OCI-LY7 (cell line): ENCODE results near the gene NDUFB1. TPM values are rescaled to one million over a fixed set of nuclear protein-coding genes. Genes with fewer than 3 reads are reported as not detected.

Experiments
- BruUV-seq: library from RNA; stranded (reverse); fragments of 400-500 nt; replicated peaks from 2 replicates; lab custom pipeline; 2021; lab: Mats Ljungman, UMichigan
- CTCF ChIA-PET: fragments of 300-600 bp; sonication (Branson Sonifier 250); formaldehyde crosslinking; loops from one replicate; lab custom pipeline; 2022; ENCODE audit warnings: antibody characterized with exemption; ENCODE audit not compliant: unreplicated experiment; lab: Charles Lee
- POLR2A ChIA-PET: fragments of 300-600 bp; sonication (Branson Sonifier 250); formaldehyde crosslinking; loops from one replicate; lab custom pipeline; 2022; ENCODE audit warnings: antibody characterized with exemption; lab: Charles Lee
- DNase-seq: peaks from one replicate; pipeline ENCODE4 v3.0.0-alpha.2; 2015; ENCODE audit warnings: low spot score
- H2AFZ ChIP-seq: fragments of 200-600 bp; sonication (generic), shearing (Covaris generic); 2 replicates; pipeline ENCODE4 v1.6.1; 2014; ENCODE audit warnings: mild to moderate bottlenecking, antibody characterized with exemption, low read length, moderate library complexity
- H3K27ac ChIP-seq: fragments of 200-600 bp; sonication (generic); 2 replicates; pipeline ENCODE4 v1.5.1; 2014; ENCODE audit warnings: mixed run types, low read depth, mild to moderate bottlenecking, moderate library complexity, low read length, inconsistent platforms; ENCODE audit not compliant: poor library complexity, severe bottlenecking
- H3K36me3 ChIP-seq: fragments of 200-600 bp; sonication (generic); 2 replicates; pipeline ENCODE4 v1.6.1; 2014; ENCODE audit warnings: mild to moderate bottlenecking, antibody characterized with exemption, low read length, moderate library complexity, mixed read lengths; ENCODE audit not compliant: insufficient read depth
- H3K4me1 ChIP-seq: fragments of 200-600 bp; sonication (generic); 2 replicates; pipeline ENCODE4 v1.5.1; 2014; ENCODE audit warnings: mild to moderate bottlenecking, low read length; ENCODE audit not compliant: insufficient read depth, poor library complexity, severe bottlenecking
- H3K4me2 ChIP-seq: fragments of 200-600 bp; sonication (generic); 2 replicates; pipeline ENCODE4 v1.6.1; 2014; ENCODE audit warnings: mild to moderate bottlenecking, low read length
- H3K4me3 ChIP-seq: fragments of 200-600 bp; sonication (generic); 2 replicates; pipeline ENCODE4 v1.5.1; 2014; ENCODE audit warnings: mild to moderate bottlenecking, low read depth, low read length; ENCODE audit not compliant: poor library complexity, severe bottlenecking
- H3K79me2 ChIP-seq: fragments of 200-600 bp; sonication (generic); 2 replicates; pipeline ENCODE4 v1.6.1; 2016; ENCODE audit warnings: low read depth, mild to moderate bottlenecking, low read length, moderate library complexity, mixed read lengths; ENCODE audit not compliant: insufficient read depth
- H3K9me2 ChIP-seq: fragments of 200-600 bp; sonication (generic); 2 replicates; pipeline ENCODE4 v1.6.1; 2016; ENCODE audit warnings: mild to moderate bottlenecking, low read length, mixed read lengths; ENCODE audit not compliant: insufficient read depth
- H3K9me3 ChIP-seq: fragments of 200-600 bp; sonication (generic); 2 replicates; pipeline ENCODE4 v1.6.1; 2014; ENCODE audit warnings: mild to moderate bottlenecking, mixed run types, low read length, mixed read lengths
- H4K20me1 ChIP-seq: fragments of 200-600 bp; sonication (generic); 2 replicates; pipeline ENCODE4 v1.6.1; 2014; ENCODE audit warnings: mild to moderate bottlenecking, antibody characterized with exemption, low read length, moderate library complexity, mixed read lengths; ENCODE audit not compliant: insufficient read depth
- EZH2phosphoT487 ChIP-seq: fragments of 200-600 bp; sonication (generic); IDR thresholded peaks from 2 replicates; pipeline ENCODE4 v1.6.1; 2018; ENCODE audit warnings: low read depth, borderline replicate concordance, mild to moderate bottlenecking, mixed run types, antibody characterized with exemption, low read length, moderate library complexity, mixed read lengths
- intact Hi-C: fragments of 100-400 bp; cut with micrococcal nuclease; formaldehyde crosslinking; loops from one replicate; pipeline ENCODE4 v1.10.0; 2022; ENCODE audit not compliant: unreplicated experiment
- total RNA-seq, 2 experiments: library from RNA; depleted of rRNA in 1 of 2; stranded (reverse); fragments of >200 nt in 1 of 2; shearing (Covaris generic) in 1 of 2; gene quantifications; 2 replicates each; pipeline ENCODE4 v1.2.3, GENCODE V29; 2014 to 2022
- TF ChIP-seq, protein P1 (sequence below): fragments of 200-600 bp; sonication (generic); conservative IDR thresholded peaks from 2 replicates; pipeline ENCODE4 v1.5.1; 2014; ENCODE audit warnings: mild to moderate bottlenecking, antibody characterized with exemption, low read length, moderate library complexity, mixed read lengths

Gene NDUFB1
- total RNA-seq, 2 experiments from 2014 or later = 129 to 230 TPM

DNA sequence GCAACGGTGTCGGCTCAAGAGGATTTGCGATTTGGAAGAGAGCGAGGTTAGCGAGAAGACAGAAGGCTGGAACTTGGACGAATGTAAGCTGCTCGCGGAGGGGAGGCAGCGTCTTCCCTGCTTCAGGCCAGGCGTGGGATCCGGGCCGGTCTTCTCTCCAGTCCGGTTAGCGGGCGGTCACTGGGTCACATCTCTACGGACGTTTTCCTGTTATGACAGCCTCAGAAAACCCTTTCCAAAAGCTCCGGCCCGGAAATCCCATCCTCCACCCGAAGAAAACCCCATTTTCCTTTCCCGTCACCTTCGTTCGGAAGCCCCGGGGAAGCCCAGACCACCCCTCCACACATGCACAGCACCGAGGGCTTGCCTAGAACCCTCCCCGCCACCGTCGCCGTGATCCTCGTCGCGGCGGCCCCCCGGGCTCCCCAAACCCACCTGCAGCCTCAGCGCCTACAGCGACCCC is 268 bp downstream of the NDUFB1 start:
- Histone ChIP-seq H2AFZ (peak overlapping the region; percentile 71), H3K4me1 (peaks cover 16% of the 10 kb centered on the region), H4K20me1 (no peaks in the 10 kb centered on the region), H3K4me3 (peak overlapping the region; percentile 89), H3K36me3 (peaks cover 68% of the 10 kb centered on the region), H3K79me2 (peaks cover 60% of the 10 kb centered on the region), H3K9me3 (no peaks in the 10 kb centered on the region), H3K9me2 (no peaks in the 10 kb centered on the region), H3K4me2 (peak overlapping the region; percentile 92), H3K27ac (peak overlapping the region; percentile 61)
- TSS peak; percentile 79 for BruUV-seq
- intact Hi-C loops = loop anchor here (1.0 kb wide), 1 partner anchor 15 kb away; the partner anchor contains the start of gene ATXN3
- ChIA-PET POLR2A (interaction anchor here (0.5 to 5.4 kb wide), 7 partner anchors 10 to 1123 kb away, joined by 3 to 33 read pairs (median 5); partner anchors contain the start of genes ATXN3 and TRIP11), CTCF (interaction anchor here (0.8 to 1.8 kb wide), 2 partner anchors 15 to 31 kb away, joined by 3 to 7 read pairs; partner anchors contain the start of gene ATXN3)
- TF ChIP-seq, protein P1, sequence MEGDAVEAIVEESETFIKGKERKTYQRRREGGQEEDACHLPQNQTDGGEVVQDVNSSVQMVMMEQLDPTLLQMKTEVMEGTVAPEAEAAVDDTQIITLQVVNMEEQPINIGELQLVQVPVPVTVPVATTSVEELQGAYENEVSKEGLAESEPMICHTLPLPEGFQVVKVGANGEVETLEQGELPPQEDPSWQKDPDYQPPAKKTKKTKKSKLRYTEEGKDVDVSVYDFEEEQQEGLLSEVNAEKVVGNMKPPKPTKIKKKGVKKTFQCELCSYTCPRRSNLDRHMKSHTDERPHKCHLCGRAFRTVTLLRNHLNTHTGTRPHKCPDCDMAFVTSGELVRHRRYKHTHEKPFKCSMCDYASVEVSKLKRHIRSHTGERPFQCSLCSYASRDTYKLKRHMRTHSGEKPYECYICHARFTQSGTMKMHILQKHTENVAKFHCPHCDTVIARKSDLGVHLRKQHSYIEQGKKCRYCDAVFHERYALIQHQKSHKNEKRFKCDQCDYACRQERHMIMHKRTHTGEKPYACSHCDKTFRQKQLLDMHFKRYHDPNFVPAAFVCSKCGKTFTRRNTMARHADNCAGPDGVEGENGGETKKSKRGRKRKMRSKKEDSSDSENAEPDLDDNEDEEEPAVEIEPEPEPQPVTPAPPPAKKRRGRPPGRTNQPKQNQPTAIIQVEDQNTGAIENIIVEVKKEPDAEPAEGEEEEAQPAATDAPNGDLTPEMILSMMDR = no peak
- TF ChIP-seq EZH2phosphoT487 = no peak
- peak; percentile 52 for DNase-seq

DNA sequence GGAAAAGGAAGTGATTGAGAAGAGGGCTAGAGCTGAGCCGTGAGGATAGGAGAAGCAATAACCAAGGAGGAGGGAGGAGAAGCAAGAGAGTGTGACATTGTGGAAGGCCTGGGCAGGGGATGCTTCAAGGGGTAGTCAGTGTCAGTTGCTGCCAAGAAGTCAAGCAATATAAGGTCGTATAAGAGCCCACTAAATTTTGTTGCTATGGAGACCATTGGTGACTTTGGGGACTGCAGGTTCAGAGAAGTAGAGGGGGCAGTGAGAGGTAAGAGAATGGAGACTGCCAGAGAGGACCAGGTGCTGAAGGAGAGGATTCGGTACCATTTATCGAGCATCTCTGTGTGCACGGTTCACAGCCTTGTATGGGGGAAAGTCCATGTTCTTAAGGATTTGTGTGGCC is 12.0 kb downstream of the NDUFB1 start:
- POLR2A ChIA-PET = interaction anchor here (0.6 to 0.7 kb wide), 3 partner anchors 8 to 42 kb away, joined by 4 to 7 read pairs (median 7); partner anchors contain the start of gene NDUFB1

More for the DNA sequence above, 12.0 kb downstream of the NDUFB1 start:
- H2AFZ ChIP-seq = no peak overlapping the region
- H3K4me3 ChIP-seq = no peak overlapping the region
- no peak overlapping the region for H3K27ac ChIP-seq
- H3K79me2 ChIP-seq = peaks cover 14% of the 10 kb centered on the region
- TF ChIP-seq EZH2phosphoT487 = no peak
- TF ChIP-seq, protein P1 = no peak
- H3K9me3 ChIP-seq = no peaks in the 10 kb centered on the region
- no peak overlapping the region for H3K4me2 ChIP-seq
- intact Hi-C loops = no loop called here
- peaks cover 36% of the 10 kb centered on the region for H3K4me1 ChIP-seq
- no TSS peak for BruUV-seq
- H3K9me2 ChIP-seq = no peaks in the 10 kb centered on the region
- H4K20me1 ChIP-seq = no peaks in the 10 kb centered on the region
- H3K36me3 ChIP-seq = no peaks in the 10 kb centered on the region
- CTCF ChIA-PET = interaction anchor here (1.1 kb wide), 1 partner anchor 13 kb away, joined by 3 read pairs; no protein-coding TSS in a partner anchor
- no peak for DNase-seq
